Measurements from ENCODE around the gene KCNE3.

Gene KCNE3

GRCh38 chr11:74468936-74469335, 1.6 kb upstream of the KCNE3 start:
- TF ChIP-seq EZH2phosphoT487 (IDR thresholded peaks at IDR 0.05; ENCODE audit: borderline replicate concordance) (no peak), CTCF (conservative IDR thresholded peaks at IDR 0.05; ENCODE audit: low read length) (no peak)
- no peak overlapping the region for H3K9ac ChIP-seq (ENCODE audit: low read depth, low read length, poor library complexity, severe bottlenecking)
- H3K4me2 ChIP-seq (ENCODE audit: low read depth, low read length, poor library complexity, severe bottlenecking), result no peak overlapping the region

DNA sequence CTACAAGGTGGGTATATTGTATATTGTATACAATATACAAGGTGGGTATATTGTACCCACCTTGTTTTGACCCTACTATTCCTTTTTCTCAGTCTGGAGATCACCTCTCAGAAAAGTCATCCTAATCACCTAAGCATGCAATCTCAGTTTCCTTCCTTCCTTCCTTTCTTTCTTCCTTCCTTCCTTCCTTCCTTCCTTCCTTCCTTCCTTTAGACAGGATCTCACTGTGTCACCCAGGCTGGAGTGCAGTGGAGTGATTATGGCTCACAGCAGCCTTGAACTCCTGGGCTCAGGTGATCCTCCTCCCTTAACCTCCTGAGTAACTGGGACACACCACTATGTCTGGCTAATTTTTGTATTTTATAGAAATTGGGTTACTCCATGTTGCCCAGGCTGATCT, 1.2 kb upstream of the KCNE3 start:
- H3K79me2 ChIP-seq (ENCODE audit: insufficient read depth, low read length), result no peaks in the 10 kb centered on the region
- no peak overlapping the region for H2AFZ ChIP-seq (ENCODE audit: low read length)
- H4K20me1 ChIP-seq (ENCODE audit: insufficient read depth, low read length, poor library complexity, severe bottlenecking), result no peaks in the 10 kb centered on the region
- no peaks in the 10 kb centered on the region for H3K9me3 ChIP-seq (ENCODE audit: insufficient read depth, low read depth, low read length)
- H3K4me3 ChIP-seq (ENCODE audit: low read length, poor library complexity, severe bottlenecking), result no peak overlapping the region
- no peaks in the 10 kb centered on the region for H3K9me2 ChIP-seq (replicated peaks; ENCODE audit: low read depth, low read length)
- no peaks in the 10 kb centered on the region for H3K27me3 ChIP-seq (ENCODE audit: insufficient read depth, low read length, poor library complexity, severe bottlenecking)
- H3K4me1 ChIP-seq (ENCODE audit: insufficient read depth, low read length, poor library complexity, severe bottlenecking), result no peaks in the 10 kb centered on the region
- H3F3A ChIP-seq (ENCODE audit: low read depth), result no peaks in the 10 kb centered on the region
- no peaks in the 10 kb centered on the region for H3K36me3 ChIP-seq (ENCODE audit: insufficient read depth, low read length)
- no peak overlapping the region for H3K9ac ChIP-seq (ENCODE audit: low read depth, low read length, poor library complexity, severe bottlenecking)
- H3K4me2 ChIP-seq (ENCODE audit: low read depth, low read length, poor library complexity, severe bottlenecking), result no peak overlapping the region
- TF ChIP-seq CTCF (conservative IDR thresholded peaks at IDR 0.05; ENCODE audit: low read length) (no peak), EZH2phosphoT487 (IDR thresholded peaks at IDR 0.05; ENCODE audit: borderline replicate concordance) (no peak)

More at GRCh38 chr11:74468936-74469335, 1.6 kb upstream of the KCNE3 start:
- H3K79me2 ChIP-seq (ENCODE audit: insufficient read depth, low read length), result no peaks in the 10 kb centered on the region
- no peaks in the 10 kb centered on the region for H3K36me3 ChIP-seq (ENCODE audit: insufficient read depth, low read length)
- H4K20me1 ChIP-seq (ENCODE audit: insufficient read depth, low read length, poor library complexity, severe bottlenecking), result no peaks in the 10 kb centered on the region
- H3K9me3 ChIP-seq (ENCODE audit: insufficient read depth, low read depth, low read length), result no peaks in the 10 kb centered on the region
- H3K9me2 ChIP-seq (replicated peaks; ENCODE audit: low read depth, low read length), result no peaks in the 10 kb centered on the region
- H3K27me3 ChIP-seq (ENCODE audit: insufficient read depth, low read length, poor library complexity, severe bottlenecking), result no peaks in the 10 kb centered on the region
- no peak overlapping the region for H2AFZ ChIP-seq (ENCODE audit: low read length)
- H3K4me3 ChIP-seq (ENCODE audit: low read length, poor library complexity, severe bottlenecking), result no peak overlapping the region
- no peaks in the 10 kb centered on the region for H3F3A ChIP-seq (ENCODE audit: low read depth)
- no peaks in the 10 kb centered on the region for H3K4me1 ChIP-seq (ENCODE audit: insufficient read depth, low read length, poor library complexity, severe bottlenecking)

GRCh38 chr11:74468058-74468457, 709 bp upstream of the KCNE3 start:
- Histone ChIP-seq H3K9ac (ENCODE audit: low read depth, low read length, poor library complexity, severe bottlenecking) (no peak overlapping the region), H2AFZ (ENCODE audit: low read length) (no peak overlapping the region), H3K27me3 (ENCODE audit: insufficient read depth, low read length, poor library complexity, severe bottlenecking) (no peaks in the 10 kb centered on the region), H3K9me3 (ENCODE audit: insufficient read depth, low read depth, low read length) (no peaks in the 10 kb centered on the region), H3K36me3 (ENCODE audit: insufficient read depth, low read length) (no peaks in the 10 kb centered on the region), H3K4me2 (ENCODE audit: low read depth, low read length, poor library complexity, severe bottlenecking) (no peak overlapping the region), H4K20me1 (ENCODE audit: insufficient read depth, low read length, poor library complexity, severe bottlenecking) (no peaks in the 10 kb centered on the region), H3F3A (ENCODE audit: low read depth) (no peaks in the 10 kb centered on the region), H3K4me1 (ENCODE audit: insufficient read depth, low read length, poor library complexity, severe bottlenecking) (no peaks in the 10 kb centered on the region), H3K4me3 (ENCODE audit: low read length, poor library complexity, severe bottlenecking) (no peak overlapping the region), H3K79me2 (ENCODE audit: insufficient read depth, low read length) (no peaks in the 10 kb centered on the region), H3K9me2 (replicated peaks; ENCODE audit: low read depth, low read length) (no peaks in the 10 kb centered on the region)
- TF ChIP-seq CTCF (conservative IDR thresholded peaks at IDR 0.05; ENCODE audit: low read length) (no peak), EZH2phosphoT487 (IDR thresholded peaks at IDR 0.05; ENCODE audit: borderline replicate concordance) (no peak)
